Stimulated activated effector memory CD8-positive, alpha-beta T cell treated with anti-CD3 and anti-CD28 coated beads, Interleukin-12 subunit alpha, Interleukin-12 subunit beta, amount 100 ng/mL, for 72 hours (primary cell): ENCODE data around the gene SGCG.
"Not testable (repeated sequence)": the region's sequence is repeated elsewhere in the genome, so short reads cannot be mapped to it uniquely, and the experiment has no call there.

ENCODE experiments used
- ATAC-seq: fragments of 150-1000 bp; cut with Tn5 transposase; 2 replicates; pipeline ENCODE4 v1.10.0; 2021
- DNase-seq, 2 donors: peaks; one replicate each; pipeline ENCODE4 v3.0.0; 2021 to 2022; ENCODE audit warnings: low spot score in 2 of 2
- H3K27ac Mint-ChIP-seq: one replicate; pipeline ENCODE4 v1.8.0; 2022; ENCODE audit warnings: mild to moderate bottlenecking, mixed read lengths
- H3K36me3 Mint-ChIP-seq: one replicate; pipeline ENCODE4 v1.8.0; 2022; ENCODE audit warnings: mild to moderate bottlenecking, mixed read lengths
- H3K4me1 Mint-ChIP-seq: one replicate; pipeline ENCODE4 v1.8.0; 2022; ENCODE audit warnings: mixed read lengths
- H3K4me3 Mint-ChIP-seq: one replicate; pipeline ENCODE4 v1.8.0; 2022; ENCODE audit warnings: mild to moderate bottlenecking, mixed read lengths
- H3K9me3 Mint-ChIP-seq: one replicate; pipeline ENCODE4 v1.8.0; 2022; ENCODE audit warnings: mixed read lengths

The SGCG gene

GRCh38 chr13:23175920-23176319 lies 4.9 kb upstream of the SGCG start:
- Mint-ChIP-seq H3K4me1 (no peaks in the 10 kb centered on the region), H3K27ac (no peak overlapping the region), H3K4me3 (no peak overlapping the region), H3K9me3 (peaks cover 7% of the 10 kb centered on the region), H3K36me3 (no peaks in the 10 kb centered on the region)
- DNase-seq (no peak), ATAC-seq (no peak)

DNA sequence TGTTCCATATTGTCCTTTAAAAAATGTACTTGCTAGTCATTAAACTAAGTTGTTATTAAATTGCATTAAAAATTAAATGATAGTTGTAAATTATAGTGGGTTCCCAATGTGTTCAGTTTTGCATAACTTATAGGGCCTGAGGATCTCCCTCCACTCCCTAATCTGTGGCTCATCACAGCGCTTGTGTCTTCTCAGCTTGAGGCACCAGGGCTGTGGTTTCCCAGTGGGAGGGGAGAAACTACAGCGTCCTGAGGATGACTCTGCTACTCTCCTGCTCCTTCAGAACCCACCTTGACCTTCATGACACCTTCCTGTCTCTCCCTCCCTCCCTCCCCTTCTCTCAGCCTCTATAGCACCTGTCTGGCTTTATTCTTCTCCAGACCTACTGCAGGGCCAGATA lies 1.4 kb downstream of the SGCG start:
- DNase-seq (no peak), ATAC-seq (no peak)
- no peaks in the 10 kb centered on the region for H3K36me3 Mint-ChIP-seq
- no peak overlapping the region for H3K27ac Mint-ChIP-seq
- no peaks in the 10 kb centered on the region for H3K4me1 Mint-ChIP-seq
- H3K9me3 Mint-ChIP-seq: peaks cover under 1% of the 10 kb centered on the region
- H3K4me3 Mint-ChIP-seq: no peak overlapping the region

- no peak for DNase-seq
These were observed 2.5 kb downstream of the SGCG start for GRCh38 chr13:23183292-23183691.

GRCh38 chr13:23185542-23185941 lies 4.8 kb downstream of the SGCG start:
- H3K4me3 Mint-ChIP-seq: no peak overlapping the region

More at GRCh38 chr13:23183292-23183691, 2.5 kb downstream of the SGCG start:
- Mint-ChIP-seq H3K4me3 (no peak overlapping the region), H3K4me1 (no peaks in the 10 kb centered on the region), H3K36me3 (no peaks in the 10 kb centered on the region), H3K9me3 (no peaks in the 10 kb centered on the region), H3K27ac (no peak overlapping the region)
- ATAC-seq: no peak

GRCh38 chr13:23201870-23202269 lies 21.1 kb downstream of the SGCG start:
- Mint-ChIP-seq H3K36me3 (no peaks in the 10 kb centered on the region), H3K27ac (no peak overlapping the region), H3K4me3 (no peak overlapping the region), H3K9me3 (no peaks in the 10 kb centered on the region), H3K4me1 (no peaks in the 10 kb centered on the region)
- ATAC-seq (no peak), DNase-seq (no peak)

More at GRCh38 chr13:23185542-23185941, 4.8 kb downstream of the SGCG start:
- Mint-ChIP-seq H3K36me3 (no peaks in the 10 kb centered on the region), H3K27ac (no peak overlapping the region), H3K4me1 (no peaks in the 10 kb centered on the region), H3K9me3 (no peaks in the 10 kb centered on the region)
- ATAC-seq: no peak
- DNase-seq: no peak

GRCh38 chr13:23202383-23202782 lies 21.6 kb downstream of the SGCG start:
- ATAC-seq (no peak), DNase-seq (no peak)
- Mint-ChIP-seq H3K36me3 (no peaks in the 10 kb centered on the region), H3K9me3 (no peaks in the 10 kb centered on the region), H3K4me3 (no peak overlapping the region), H3K27ac (no peak overlapping the region), H3K4me1 (no peaks in the 10 kb centered on the region)

DNA sequence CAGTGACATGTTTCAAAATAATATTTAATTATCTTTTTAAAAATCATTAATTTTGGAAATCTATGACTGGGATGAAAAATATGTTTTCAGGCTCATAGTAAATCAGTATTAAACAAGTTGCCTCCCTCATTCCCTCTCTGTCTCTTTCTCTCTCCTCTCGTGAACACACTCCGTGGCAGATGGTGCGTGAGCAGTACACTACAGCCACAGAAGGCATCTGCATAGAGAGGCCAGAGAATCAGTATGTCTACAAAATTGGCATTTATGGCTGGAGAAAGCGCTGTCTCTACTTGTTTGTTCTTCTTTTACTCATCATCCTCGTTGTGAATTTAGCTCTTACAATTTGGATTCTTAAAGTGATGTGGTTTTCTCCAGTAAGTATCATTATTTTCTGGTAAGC lies 22.7 kb downstream of the SGCG start:
- Mint-ChIP-seq H3K4me3 (no peak overlapping the region), H3K36me3 (no peaks in the 10 kb centered on the region), H3K9me3 (no peaks in the 10 kb centered on the region), H3K4me1 (no peaks in the 10 kb centered on the region), H3K27ac (no peak overlapping the region)
- ATAC-seq: no peak
- DNase-seq: no peak

GRCh38 chr13:23205807-23206206 lies 25.0 kb downstream of the SGCG start:
- no peaks in the 10 kb centered on the region for H3K4me1 Mint-ChIP-seq
- no peaks in the 10 kb centered on the region for H3K36me3 Mint-ChIP-seq
- no peak overlapping the region for H3K27ac Mint-ChIP-seq
- no peak overlapping the region for H3K4me3 Mint-ChIP-seq
- H3K9me3 Mint-ChIP-seq: no peaks in the 10 kb centered on the region
- DNase-seq (no peak), ATAC-seq (no peak)

DNA sequence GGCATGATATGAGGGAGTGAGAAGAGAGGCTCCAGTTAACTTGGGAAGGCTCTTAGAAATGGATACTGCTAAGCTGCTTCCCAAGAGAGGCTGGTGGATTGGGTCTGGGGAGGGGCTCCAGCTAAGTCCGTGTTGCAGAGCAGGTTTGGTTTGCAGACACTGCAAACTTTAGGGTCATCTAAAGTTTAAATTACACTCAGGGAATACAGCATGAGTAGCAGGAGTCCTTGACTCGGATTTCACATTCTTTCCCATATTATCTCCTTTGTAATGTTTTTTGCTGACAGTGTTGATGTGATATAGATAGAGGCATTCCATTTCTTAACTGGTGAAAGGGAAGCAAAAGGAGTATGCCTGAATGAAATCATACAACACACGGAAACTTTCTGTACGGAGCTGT lies 31.9 kb downstream of the SGCG start:
- H3K4me1 Mint-ChIP-seq: no peaks in the 10 kb centered on the region
- H3K9me3 Mint-ChIP-seq: peaks cover 6% of the 10 kb centered on the region
- ATAC-seq (no peak), DNase-seq (no peak)
- no peak overlapping the region for H3K27ac Mint-ChIP-seq
- no peaks in the 10 kb centered on the region for H3K36me3 Mint-ChIP-seq
- H3K4me3 Mint-ChIP-seq: no peak overlapping the region

- no peak for DNase-seq
- Mint-ChIP-seq H3K9me3 (no peaks in the 10 kb centered on the region), H3K4me1 (no peaks in the 10 kb centered on the region), H3K27ac (no peak overlapping the region), H3K36me3 (no peaks in the 10 kb centered on the region), H3K4me3 (no peak overlapping the region)
- no peak for ATAC-seq
These were observed 50.5 kb downstream of the SGCG start for GRCh38 chr13:23231241-23231640.

- no peak for ATAC-seq
- H3K27ac Mint-ChIP-seq: no peak overlapping the region
- no peak for DNase-seq
- no peak overlapping the region for H3K4me3 Mint-ChIP-seq
- no peaks in the 10 kb centered on the region for H3K36me3 Mint-ChIP-seq
- H3K9me3 Mint-ChIP-seq: no peaks in the 10 kb centered on the region
- H3K4me1 Mint-ChIP-seq: no peaks in the 10 kb centered on the region
These were observed 55.2 kb downstream of the SGCG start for GRCh38 chr13:23235994-23236393.

GRCh38 chr13:23243066-23243465 lies 62.3 kb downstream of the SGCG start:
- Mint-ChIP-seq H3K36me3 (no peaks in the 10 kb centered on the region), H3K9me3 (no peaks in the 10 kb centered on the region), H3K4me1 (no peaks in the 10 kb centered on the region), H3K4me3 (no peak overlapping the region), H3K27ac (no peak overlapping the region)
- no peak for DNase-seq
- no peak for ATAC-seq

DNA sequence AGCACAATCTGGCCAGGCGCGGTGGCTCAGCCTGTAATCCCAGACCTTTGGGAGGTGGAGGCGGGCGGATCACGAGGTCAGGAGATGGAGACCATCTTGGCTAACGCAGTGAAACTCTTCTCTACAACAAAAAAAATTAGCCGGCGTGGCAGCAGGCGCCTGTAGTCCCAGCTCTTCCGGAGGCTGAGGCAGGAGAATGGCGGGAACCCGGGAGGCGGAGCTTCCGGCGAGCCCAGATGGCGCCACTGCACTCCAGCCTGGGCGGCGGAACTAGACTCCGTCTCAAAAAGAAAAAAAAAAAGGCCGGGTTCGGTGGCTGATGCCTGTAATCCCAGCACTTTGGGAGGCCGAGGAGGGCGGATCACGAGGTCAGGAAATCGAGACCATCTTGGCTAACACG lies 67.6 kb downstream of the SGCG start:
- not testable (repeated sequence) for H3K27ac Mint-ChIP-seq, DNase-seq, H3K9me3 Mint-ChIP-seq, H3K36me3 Mint-ChIP-seq, H3K4me3 Mint-ChIP-seq, H3K4me1 Mint-ChIP-seq, ATAC-seq

GRCh38 chr13:23254506-23254905 lies 73.7 kb downstream of the SGCG start:
- Mint-ChIP-seq H3K9me3 (peaks cover 3% of the 10 kb centered on the region), H3K4me1 (no peaks in the 10 kb centered on the region)
- no peak for ATAC-seq

GRCh38 chr13:23267571-23267970 lies 86.8 kb downstream of the SGCG start:
- Mint-ChIP-seq H3K27ac (no peak overlapping the region), H3K4me1 (peaks cover 14% of the 10 kb centered on the region), H3K36me3 (no peaks in the 10 kb centered on the region), H3K4me3 (no peak overlapping the region), H3K9me3 (no peaks in the 10 kb centered on the region)
- DNase-seq (no peak), ATAC-seq (no peak)

More at GRCh38 chr13:23254506-23254905, 73.7 kb downstream of the SGCG start:
- no peak for DNase-seq
- H3K36me3 Mint-ChIP-seq: no peaks in the 10 kb centered on the region
- H3K4me3 Mint-ChIP-seq: no peak overlapping the region
- H3K27ac Mint-ChIP-seq: no peak overlapping the region

GRCh38 chr13:23268441-23268840 lies 87.7 kb downstream of the SGCG start:
- Mint-ChIP-seq H3K36me3 (no peaks in the 10 kb centered on the region), H3K4me1 (peaks cover 14% of the 10 kb centered on the region), H3K4me3 (no peak overlapping the region), H3K9me3 (no peaks in the 10 kb centered on the region), H3K27ac (no peak overlapping the region)
- peak; percentile 96 for ATAC-seq
- peak; percentile 3 to 54 for DNase-seq

GRCh38 chr13:23271331-23271730 lies 90.6 kb downstream of the SGCG start:
- Mint-ChIP-seq H3K36me3 (no peaks in the 10 kb centered on the region), H3K9me3 (no peaks in the 10 kb centered on the region), H3K4me3 (no peak overlapping the region), H3K4me1 (peaks cover 14% of the 10 kb centered on the region), H3K27ac (no peak overlapping the region)
- DNase-seq: no peak
- no peak for ATAC-seq
